Progenitor cell of endocrine pancreas (in vitro differentiated cells): ENCODE data around the gene MBOAT2. TPM values are rescaled to one million over a fixed set of nuclear protein-coding genes. Genes with fewer than 3 reads are reported as not detected.

Source experiments
- DNase-seq: peaks from one replicate; pipeline ENCODE4 v3.0.0; 2021; ENCODE audit warnings: low spot score; ENCODE audit not compliant: unreplicated experiment
- H3K27ac Mint-ChIP-seq: 2 replicates; pipeline ENCODE4 v1.8.0; 2021; ENCODE audit warnings: mild to moderate bottlenecking, moderate library complexity, mixed read lengths
- H3K27me3 Mint-ChIP-seq: 2 replicates; pipeline ENCODE4 v1.8.0; 2021; ENCODE audit warnings: mixed read lengths
- H3K36me3 Mint-ChIP-seq: 2 replicates; pipeline ENCODE4 v1.8.0; 2022; ENCODE audit warnings: mixed read lengths; ENCODE audit not compliant: insufficient read depth
- H3K4me1 Mint-ChIP-seq: 2 replicates; pipeline ENCODE4 v1.8.0; 2021; ENCODE audit warnings: low read depth, mixed read lengths
- H3K4me3 Mint-ChIP-seq: 2 replicates; pipeline ENCODE4 v1.8.0; 2021; ENCODE audit warnings: low read depth, mild to moderate bottlenecking, moderate library complexity, mixed read lengths
- H3K9me3 Mint-ChIP-seq: 2 replicates; pipeline ENCODE4 v1.8.0; 2021; ENCODE audit warnings: low read depth, mixed read lengths
- CTCF ChIP-seq: fragments of 200-600 bp; sonication (generic); IDR thresholded peaks from one replicate; pipeline ENCODE4 v1.5.0; 2021; ENCODE audit warnings: antibody characterized with exemption, mild to moderate bottlenecking; ENCODE audit not compliant: unreplicated experiment
- total RNA-seq: library from RNA; stranded (reverse); gene quantifications from 2 replicates; pipeline ENCODE4 v1.2.1, GENCODE V29; 2021

Gene MBOAT2
- total RNA-seq, 1 donor from 2014 or later = 49.8 TPM

GRCh38 chr2:8954990-8955389 lies 48.5 kb downstream of the MBOAT2 start:
- peaks cover 40% of the 10 kb centered on the region for H3K36me3 Mint-ChIP-seq
- no peak overlapping the region for H3K27ac Mint-ChIP-seq
- H3K4me1 Mint-ChIP-seq = no peaks in the 10 kb centered on the region
- TF ChIP-seq CTCF = no peak
- peaks cover 32% of the 10 kb centered on the region for H3K9me3 Mint-ChIP-seq
- no peak overlapping the region for H3K4me3 Mint-ChIP-seq
- DNase-seq = no peak
- H3K27me3 Mint-ChIP-seq = no peaks in the 10 kb centered on the region

- Mint-ChIP-seq H3K27ac (no peak overlapping the region), H3K36me3 (peaks cover 46% of the 10 kb centered on the region), H3K4me1 (no peaks in the 10 kb centered on the region), H3K27me3 (no peaks in the 10 kb centered on the region), H3K9me3 (peaks cover 45% of the 10 kb centered on the region), H3K4me3 (no peak overlapping the region)
- no peak for TF ChIP-seq CTCF
- no peak for DNase-seq
Observed at GRCh38 chr2:8953525-8953924, 50.0 kb downstream of the MBOAT2 start.

- no peak for TF ChIP-seq CTCF
- DNase-seq = no peak
- Mint-ChIP-seq H3K27ac (no peak overlapping the region), H3K4me3 (no peak overlapping the region), H3K27me3 (peaks cover 42% of the 10 kb centered on the region), H3K4me1 (peaks cover 14% of the 10 kb centered on the region), H3K36me3 (peaks cover 23% of the 10 kb centered on the region), H3K9me3 (no peaks in the 10 kb centered on the region)
Observed at GRCh38 chr2:8939486-8940114, 63.9 kb downstream of the MBOAT2 start.

GRCh38 chr2:8938384-8938783 lies 65.1 kb downstream of the MBOAT2 start:
- TF ChIP-seq CTCF = no peak
- no peak for DNase-seq
- no peak overlapping the region for H3K27ac Mint-ChIP-seq
- peaks cover 47% of the 10 kb centered on the region for H3K27me3 Mint-ChIP-seq
- peaks cover 25% of the 10 kb centered on the region for H3K36me3 Mint-ChIP-seq
- no peaks in the 10 kb centered on the region for H3K9me3 Mint-ChIP-seq
- no peak overlapping the region for H3K4me3 Mint-ChIP-seq
- H3K4me1 Mint-ChIP-seq = peaks cover 26% of the 10 kb centered on the region

- Mint-ChIP-seq H3K36me3 (peaks cover 33% of the 10 kb centered on the region), H3K4me1 (peaks cover 29% of the 10 kb centered on the region), H3K9me3 (peaks cover 3% of the 10 kb centered on the region), H3K27ac (no peak overlapping the region), H3K4me3 (no peak overlapping the region), H3K27me3 (peaks cover 60% of the 10 kb centered on the region)
- TF ChIP-seq CTCF = no peak
- DNase-seq = no peak
Observed at GRCh38 chr2:8935982-8936381, 67.5 kb downstream of the MBOAT2 start.
